SK-N-MC (cell line): ENCODE data around the gene ZCCHC10.

Source experiments
- EZH2 ChIP-seq: fragments of 200-600 bp; sonication (generic); IDR thresholded peaks from one replicate; pipeline ENCODE4 v1.6.1; 2017; ENCODE audit warnings: antibody characterized with exemption
- POLR2AphosphoS5 ChIP-seq: IDR thresholded peaks from 2 replicates; pipeline ENCODE4 v1.6.1; 2012; ENCODE audit warnings: mild to moderate bottlenecking, low read depth, low read length, borderline replicate concordance

GRCh38 chr5:133029416-133029815 is 3.1 kb upstream of the ZCCHC10 start:
- TF ChIP-seq POLR2AphosphoS5 (no peak), EZH2 (no peak)
